Spleen (tissue), 7 donors: ENCODE results near the gene ITSN1.

ENCODE experiments used
- POLR2A ChIP-seq, 3 donors: fragments of 450-650 bp; IDR thresholded peaks; one replicate each; pipeline ENCODE4 v1.5.1; 2017; ENCODE audit warnings: antibody characterized with exemption in 3 of 3, mild to moderate bottlenecking in 1 of 3
- POLR2AphosphoS5 ChIP-seq, 3 donors: sonication (generic); formaldehyde crosslinking; IDR thresholded peaks; one replicate each; pipeline ENCODE4 v1.5.1; 2017; ENCODE audit warnings: antibody characterized with exemption in 3 of 3
- TF ChIP-seq, protein P1 (sequence below), 11 experiments: fragments of 200-600 bp in 7 of 11; fragments of 450-650 bp in 4 of 11; sonication (generic) in 4 of 11; IDR thresholded peaks in 8 of 11; conservative IDR thresholded peaks in 3 of 11; 1 replicate in 7 of 11; 2 replicates in 4 of 11; pipeline versions ENCODE4 v1.4.0 to v1.8.0; 2016 to 2021; ENCODE audit warnings: antibody characterized with exemption in 11 of 11, inconsistent platforms in 4 of 11, mild to moderate bottlenecking in 1 of 11
- donor health status: DM: no; HTN: no; CAD: no; lungs with moderate emphysema.
- donor health status: DM: no; HTN: no; CAD: no.
- donor health status: DM: no; HTN: no; CAD: no.

DNA sequence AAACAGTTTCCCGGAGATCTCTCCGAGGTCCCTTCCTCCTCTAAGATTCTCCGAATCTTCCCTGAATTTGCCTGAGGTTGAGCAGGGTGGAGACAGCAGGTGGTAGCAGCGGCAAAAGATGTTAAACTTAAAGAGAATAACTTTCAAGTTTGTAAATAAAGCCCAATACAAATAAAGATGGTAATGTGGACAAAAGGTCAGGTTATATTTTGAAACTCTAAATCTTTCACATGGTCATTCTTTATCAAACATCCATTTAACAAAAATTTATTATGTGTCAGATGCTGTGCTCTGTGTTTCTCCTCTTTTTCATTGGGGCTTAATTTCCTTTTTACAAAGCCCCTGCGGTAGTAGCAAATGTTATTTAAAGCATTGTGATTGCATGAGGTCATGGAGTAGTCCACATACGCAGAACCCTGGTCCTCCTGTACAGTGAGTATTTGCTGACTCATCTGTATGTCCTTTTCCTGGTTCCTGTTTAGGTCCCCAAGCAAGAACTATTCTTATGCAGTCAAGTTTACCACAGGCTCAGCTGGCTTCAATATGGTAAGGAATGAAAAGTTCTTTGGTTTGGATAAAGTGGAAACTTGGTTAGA, 119.2 kb downstream of the ITSN1 start:
- TF ChIP-seq, protein P1, sequence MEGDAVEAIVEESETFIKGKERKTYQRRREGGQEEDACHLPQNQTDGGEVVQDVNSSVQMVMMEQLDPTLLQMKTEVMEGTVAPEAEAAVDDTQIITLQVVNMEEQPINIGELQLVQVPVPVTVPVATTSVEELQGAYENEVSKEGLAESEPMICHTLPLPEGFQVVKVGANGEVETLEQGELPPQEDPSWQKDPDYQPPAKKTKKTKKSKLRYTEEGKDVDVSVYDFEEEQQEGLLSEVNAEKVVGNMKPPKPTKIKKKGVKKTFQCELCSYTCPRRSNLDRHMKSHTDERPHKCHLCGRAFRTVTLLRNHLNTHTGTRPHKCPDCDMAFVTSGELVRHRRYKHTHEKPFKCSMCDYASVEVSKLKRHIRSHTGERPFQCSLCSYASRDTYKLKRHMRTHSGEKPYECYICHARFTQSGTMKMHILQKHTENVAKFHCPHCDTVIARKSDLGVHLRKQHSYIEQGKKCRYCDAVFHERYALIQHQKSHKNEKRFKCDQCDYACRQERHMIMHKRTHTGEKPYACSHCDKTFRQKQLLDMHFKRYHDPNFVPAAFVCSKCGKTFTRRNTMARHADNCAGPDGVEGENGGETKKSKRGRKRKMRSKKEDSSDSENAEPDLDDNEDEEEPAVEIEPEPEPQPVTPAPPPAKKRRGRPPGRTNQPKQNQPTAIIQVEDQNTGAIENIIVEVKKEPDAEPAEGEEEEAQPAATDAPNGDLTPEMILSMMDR (IDR thresholded peaks at IDR 0.05 in 8 of 11, conservative IDR thresholded peaks at IDR 0.05 in 3 of 11), result no peak
- TF ChIP-seq POLR2A (IDR thresholded peaks at IDR 0.05) (no peak), POLR2AphosphoS5 (IDR thresholded peaks at IDR 0.05) (peak in 1 of 3 donors; percentile 67)
